ENCODE results near the gene KCNQ1.

GRCh38 chr11:2737226-2737590, 292.4 kb downstream of the KCNQ1 start:
- TF ChIP-seq, protein P1, sequence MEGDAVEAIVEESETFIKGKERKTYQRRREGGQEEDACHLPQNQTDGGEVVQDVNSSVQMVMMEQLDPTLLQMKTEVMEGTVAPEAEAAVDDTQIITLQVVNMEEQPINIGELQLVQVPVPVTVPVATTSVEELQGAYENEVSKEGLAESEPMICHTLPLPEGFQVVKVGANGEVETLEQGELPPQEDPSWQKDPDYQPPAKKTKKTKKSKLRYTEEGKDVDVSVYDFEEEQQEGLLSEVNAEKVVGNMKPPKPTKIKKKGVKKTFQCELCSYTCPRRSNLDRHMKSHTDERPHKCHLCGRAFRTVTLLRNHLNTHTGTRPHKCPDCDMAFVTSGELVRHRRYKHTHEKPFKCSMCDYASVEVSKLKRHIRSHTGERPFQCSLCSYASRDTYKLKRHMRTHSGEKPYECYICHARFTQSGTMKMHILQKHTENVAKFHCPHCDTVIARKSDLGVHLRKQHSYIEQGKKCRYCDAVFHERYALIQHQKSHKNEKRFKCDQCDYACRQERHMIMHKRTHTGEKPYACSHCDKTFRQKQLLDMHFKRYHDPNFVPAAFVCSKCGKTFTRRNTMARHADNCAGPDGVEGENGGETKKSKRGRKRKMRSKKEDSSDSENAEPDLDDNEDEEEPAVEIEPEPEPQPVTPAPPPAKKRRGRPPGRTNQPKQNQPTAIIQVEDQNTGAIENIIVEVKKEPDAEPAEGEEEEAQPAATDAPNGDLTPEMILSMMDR (IDR thresholded peaks at IDR 0.05): no peak
- TF ChIP-seq EZH2 (IDR thresholded peaks at IDR 0.05; ENCODE audit: borderline replicate concordance, insufficient read depth, low read depth, low read length, poor library complexity, severe bottlenecking): no peak

Measured in B cell (primary cell).